Cardiac fibroblast (primary cell): Measurements from ENCODE around the gene TF.

Experiments used
- DNase-seq, 2 donors: peaks; one replicate each; pipeline versions ENCODE4 v3.0.0 to v3.0.0-alpha.2; 2010; ENCODE audit warnings: low read depth in 2 of 2
- H3K4me3 ChIP-seq, 2 donors: replicated peaks in 1 of 2; 1 replicate in 1 of 2; 2 replicates in 1 of 2; pipeline ENCODE4 v1.5.1; 2011; ENCODE audit warnings: low read depth in 2 of 2, low read length in 2 of 2, mild to moderate bottlenecking in 2 of 2, moderate library complexity in 1 of 2
- TF ChIP-seq, protein P1 (sequence below): IDR thresholded peaks from one replicate; pipeline ENCODE4 v1.5.1; 2011; ENCODE audit warnings: low read depth, mild to moderate bottlenecking, low read length, inconsistent platforms

Gene TF

DNA sequence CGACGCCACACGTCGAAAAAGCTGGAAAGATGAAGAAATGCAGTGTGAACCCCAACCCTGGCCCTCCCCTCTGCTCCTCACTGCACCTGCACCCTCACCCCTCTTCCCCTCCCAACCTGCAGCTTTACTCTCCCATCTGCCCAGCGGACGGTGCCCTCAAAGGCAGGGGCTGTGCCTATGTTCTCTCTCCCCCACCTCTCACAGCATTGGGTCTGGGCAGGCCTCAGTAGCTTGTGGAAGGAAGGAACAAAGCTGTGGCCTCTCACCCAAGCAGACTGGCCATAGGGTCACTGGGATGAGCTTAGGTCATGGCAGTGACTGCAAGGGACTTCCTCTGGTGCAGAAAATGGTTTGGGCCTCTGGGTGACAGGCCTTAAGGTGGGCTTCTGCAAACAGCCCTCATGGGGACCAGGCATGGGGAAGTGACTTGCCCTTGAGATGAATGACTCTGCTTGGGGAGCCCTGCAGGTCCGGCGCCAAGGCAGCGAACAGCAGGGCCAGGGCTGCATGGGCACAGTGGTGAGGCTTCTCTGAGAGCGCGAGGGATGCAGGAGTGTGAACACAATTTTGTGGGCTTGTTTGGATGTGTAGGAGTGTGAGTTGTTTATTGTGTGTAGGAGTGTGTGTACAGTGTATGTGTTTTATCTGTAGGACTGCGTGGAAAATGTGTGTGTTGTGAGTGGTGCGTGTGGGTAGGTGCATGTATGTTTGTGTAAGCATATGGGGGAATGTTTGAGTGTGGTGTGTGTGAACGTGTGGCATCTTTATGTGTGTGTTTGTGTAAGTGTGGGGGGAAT, 88.6 kb downstream of the TF start:
- no peak overlapping the region for H3K4me3 ChIP-seq
- TF ChIP-seq, protein P1, sequence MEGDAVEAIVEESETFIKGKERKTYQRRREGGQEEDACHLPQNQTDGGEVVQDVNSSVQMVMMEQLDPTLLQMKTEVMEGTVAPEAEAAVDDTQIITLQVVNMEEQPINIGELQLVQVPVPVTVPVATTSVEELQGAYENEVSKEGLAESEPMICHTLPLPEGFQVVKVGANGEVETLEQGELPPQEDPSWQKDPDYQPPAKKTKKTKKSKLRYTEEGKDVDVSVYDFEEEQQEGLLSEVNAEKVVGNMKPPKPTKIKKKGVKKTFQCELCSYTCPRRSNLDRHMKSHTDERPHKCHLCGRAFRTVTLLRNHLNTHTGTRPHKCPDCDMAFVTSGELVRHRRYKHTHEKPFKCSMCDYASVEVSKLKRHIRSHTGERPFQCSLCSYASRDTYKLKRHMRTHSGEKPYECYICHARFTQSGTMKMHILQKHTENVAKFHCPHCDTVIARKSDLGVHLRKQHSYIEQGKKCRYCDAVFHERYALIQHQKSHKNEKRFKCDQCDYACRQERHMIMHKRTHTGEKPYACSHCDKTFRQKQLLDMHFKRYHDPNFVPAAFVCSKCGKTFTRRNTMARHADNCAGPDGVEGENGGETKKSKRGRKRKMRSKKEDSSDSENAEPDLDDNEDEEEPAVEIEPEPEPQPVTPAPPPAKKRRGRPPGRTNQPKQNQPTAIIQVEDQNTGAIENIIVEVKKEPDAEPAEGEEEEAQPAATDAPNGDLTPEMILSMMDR: no peak
- no peak for DNase-seq

DNA sequence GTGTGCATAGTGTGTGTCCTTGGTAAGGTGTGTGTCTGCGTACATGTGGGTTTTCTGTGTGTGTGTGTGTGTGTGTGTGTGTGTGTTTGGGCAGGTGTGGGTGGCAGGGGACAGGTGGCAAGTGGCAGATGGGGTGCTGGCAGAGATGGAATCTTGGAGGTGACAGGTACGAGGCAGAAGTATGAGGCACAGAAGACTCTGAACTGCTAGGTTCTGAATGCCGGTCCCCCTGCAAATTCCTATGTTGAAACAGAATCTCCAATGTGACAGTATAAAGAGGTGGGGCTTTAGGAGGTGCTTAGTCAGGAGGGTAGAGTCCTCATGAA, 89.2 kb downstream of the TF start:
- H3K4me3 ChIP-seq: no peak overlapping the region
- TF ChIP-seq, protein P1: no peak
- no peak for DNase-seq

DNA sequence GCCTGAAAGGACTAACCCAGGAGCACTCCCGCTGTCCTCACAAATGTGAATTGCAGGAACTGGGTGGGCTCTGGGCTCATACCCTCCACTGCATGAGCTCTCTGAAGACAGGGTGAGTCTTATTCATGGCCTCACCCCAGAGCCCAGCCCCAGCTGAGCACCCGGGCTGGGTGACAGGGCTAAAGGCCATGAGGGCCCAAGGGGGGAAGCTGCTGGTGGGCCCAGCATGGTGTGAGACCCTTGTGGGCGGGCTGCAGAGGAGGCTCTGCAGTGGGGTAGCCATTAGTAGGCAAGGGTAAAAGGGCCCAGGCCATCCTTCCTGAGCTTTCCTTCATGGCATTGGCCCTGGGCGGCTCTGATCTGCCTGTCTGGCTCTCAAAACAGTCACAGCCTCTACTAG, 89.8 kb downstream of the TF start:
- DNase-seq: no peak
- TF ChIP-seq, protein P1: no peak
- no peak overlapping the region for H3K4me3 ChIP-seq

DNA sequence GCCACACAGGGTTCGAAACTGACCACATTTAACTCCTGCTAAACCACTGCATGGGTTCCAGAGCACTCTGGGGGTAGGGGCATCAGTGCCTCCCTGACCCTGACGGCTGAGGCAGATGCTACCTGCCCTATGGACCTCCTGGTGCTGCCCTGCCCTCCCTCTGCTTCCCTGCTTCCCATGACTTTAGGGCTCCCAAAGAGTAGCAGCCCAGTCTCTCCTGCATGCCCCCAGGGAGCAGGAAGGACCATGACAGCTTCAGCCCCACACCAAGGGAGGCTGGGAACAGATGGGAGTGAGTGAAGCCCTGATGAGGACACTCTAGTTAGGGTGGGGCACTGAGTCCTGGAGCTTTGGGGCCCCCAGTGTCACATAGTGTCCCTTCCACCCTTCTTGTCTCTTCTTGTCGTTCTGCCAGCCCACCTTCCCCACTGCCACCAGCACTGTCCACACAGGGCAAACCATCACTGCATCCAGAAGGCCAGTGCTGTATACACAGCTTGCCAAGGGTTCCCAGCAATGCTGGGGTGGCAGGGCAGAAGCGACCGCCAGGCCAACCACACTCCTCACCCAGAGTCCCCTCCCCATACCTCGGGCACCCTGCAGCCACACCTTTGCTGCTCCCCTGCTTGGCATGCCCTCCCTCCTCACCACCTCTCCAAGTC, 90.4 kb downstream of the TF start:
- no peak overlapping the region for H3K4me3 ChIP-seq
- DNase-seq: no peak
- TF ChIP-seq, protein P1: no peak

DNA sequence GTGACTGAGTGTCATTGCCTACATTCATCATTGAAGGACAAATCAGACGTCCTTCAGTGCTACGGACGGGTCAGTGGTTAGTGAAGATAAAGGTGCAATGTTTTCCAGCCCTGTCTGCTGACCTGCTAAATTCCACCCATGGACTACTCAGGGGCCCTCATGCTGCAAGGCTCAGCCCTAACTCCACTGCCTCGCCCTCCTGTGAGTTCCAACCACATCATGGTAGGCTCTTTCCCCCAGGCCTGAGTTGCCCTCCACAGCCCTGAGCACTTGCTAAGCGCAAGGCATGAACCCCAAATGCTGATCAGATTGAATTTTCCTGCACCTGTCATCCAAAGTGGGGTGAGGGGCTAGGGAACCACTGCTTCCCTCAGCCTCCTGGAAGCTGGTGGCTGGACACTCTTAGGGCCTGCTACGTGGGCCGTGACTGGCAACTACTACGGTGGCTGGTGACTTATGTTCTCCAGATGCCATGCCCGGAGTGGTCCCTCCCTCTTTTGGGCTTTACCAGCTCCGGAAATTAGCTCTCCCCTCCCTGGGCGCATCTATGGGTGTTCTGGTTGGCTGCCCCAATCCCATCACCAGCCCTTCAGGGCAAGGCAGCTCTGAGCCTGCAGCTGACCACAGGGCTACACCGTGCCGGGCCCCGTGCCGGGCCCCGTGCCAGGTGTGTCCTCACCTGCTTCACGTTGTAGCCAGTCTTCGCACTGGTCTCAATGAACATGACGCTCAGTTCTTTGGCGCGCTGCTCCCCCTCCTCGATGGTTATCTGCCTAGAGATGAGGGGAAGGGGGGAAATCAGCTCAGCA, 91.5 kb downstream of the TF start:
- TF ChIP-seq, protein P1: no peak
- no peak for DNase-seq
- no peak overlapping the region for H3K4me3 ChIP-seq

DNA sequence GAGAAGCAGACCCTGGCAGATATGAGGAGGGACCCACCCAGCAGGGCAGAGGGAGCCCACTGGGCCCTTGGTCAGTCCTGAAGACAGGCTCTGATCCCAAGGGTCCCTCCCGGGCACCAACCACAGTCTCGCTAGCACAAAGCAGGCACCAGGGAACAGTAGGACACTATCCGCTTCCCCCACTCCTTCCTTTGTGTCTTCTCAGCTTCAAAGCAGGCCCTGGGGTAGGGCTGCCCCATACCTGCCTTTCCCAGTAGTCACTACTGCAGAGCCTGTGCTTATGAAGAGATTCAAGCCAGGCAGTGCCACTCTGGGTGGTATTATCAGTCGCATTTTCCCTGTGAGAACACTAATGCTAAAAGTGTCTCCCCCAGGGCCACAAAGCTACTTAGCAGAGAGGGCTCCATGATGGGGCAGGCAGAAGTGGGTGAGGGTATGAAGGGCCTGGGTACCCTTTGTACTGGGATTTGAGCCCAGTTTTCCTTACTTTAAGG, 92.2 kb downstream of the TF start:
- no peak for DNase-seq
- H3K4me3 ChIP-seq: no peak overlapping the region
- TF ChIP-seq, protein P1: no peak
